HepG2 (cell line): ENCODE data around the gene RASSF4. TPM values are rescaled to one million over a fixed set of nuclear protein-coding genes. Genes with fewer than 3 reads are reported as not detected.
A peak's percentile ranks its signal among the peaks of the same experiment; 100 is the strongest.

Experiments used
- FOXP1 ChIP-seq, 2 experiments: fragments of 450-650 bp in 1 of 2; IDR thresholded peaks; 2 replicates each; pipeline ENCODE4 v1.6.1; 2017 to 2018; ENCODE audit warnings: antibody characterized with exemption in 1 of 2
- GABPB1 ChIP-seq: IDR thresholded peaks from 2 replicates; pipeline ENCODE4 v1.6.1; 2016; ENCODE audit warnings: mild to moderate bottlenecking, missing genetic modification reagents, moderate library complexity, missing compliant biosample characterization
- HNRNPUL1 ChIP-seq: fragments of 200-400 bp; formaldehyde crosslinking; IDR thresholded peaks from 2 replicates; pipeline ENCODE4 v1.6.1; 2017; ENCODE audit warnings: low read depth, mild to moderate bottlenecking, low read length, moderate library complexity
- IRF9 ChIP-seq: sonication (generic); formaldehyde crosslinking; IDR thresholded peaks from 2 replicates; pipeline ENCODE4 v1.8.0; 2022; ENCODE audit warnings: missing genetic modification reagents, mild to moderate bottlenecking, borderline replicate concordance
- RCOR2 ChIP-seq: IDR thresholded peaks from 2 replicates; pipeline ENCODE4 v1.6.1; 2016; ENCODE audit warnings: missing biosample characterization, missing genetic modification reagents
- ZBTB7B ChIP-seq: sonication (generic); formaldehyde crosslinking; IDR thresholded peaks from 2 replicates; pipeline ENCODE4 v1.4.0; 2020; ENCODE audit warnings: missing genetic modification reagents
- ZNF136 ChIP-seq: sonication (generic); formaldehyde crosslinking; IDR thresholded peaks from 2 replicates; pipeline ENCODE4 v1.8.1; 2022; ENCODE audit warnings: low read depth, mild to moderate bottlenecking, moderate library complexity, missing genetic modification reagents
- ZNF180 ChIP-seq: sonication (generic); formaldehyde crosslinking; IDR thresholded peaks from 2 replicates; pipeline ENCODE4 v1.4.0; 2020; ENCODE audit warnings: low read depth, missing genetic modification reagents, borderline replicate concordance
- ZNF282 ChIP-seq: fragments of 450-650 bp; IDR thresholded peaks from 2 replicates; pipeline ENCODE4 v1.6.1; 2018; ENCODE audit not compliant: partially characterized antibody
- ZNF670 ChIP-seq: sonication (generic); formaldehyde crosslinking; IDR thresholded peaks from 2 replicates; pipeline ENCODE4 v1.8.0; 2022; ENCODE audit warnings: mild to moderate bottlenecking, missing genetic modification reagents, borderline replicate concordance
- ZNF776 ChIP-seq: sonication (generic); formaldehyde crosslinking; IDR thresholded peaks from 2 replicates; pipeline ENCODE4 v1.4.0; 2020; ENCODE audit warnings: mild to moderate bottlenecking, missing genetic modification reagents
- polyA plus RNA-seq, 8 experiments: library from polyadenylated mRNA; depleted of rRNA in 3 of 8; stranded (reverse) in 7 of 8; unstranded in 1 of 8; fragments of >200 nt; fragmentation: Illumina TruSeq in 4 of 8; extraction: Trizol in 4 of 8; gene quantifications; 2 replicates each; pipeline versions ENCODE4 v1.2.1 to v1.2.3, GENCODE V29; 2011 to 2016; ENCODE audit warnings: low read depth in 4 of 8, missing spikeins in 1 of 8, mixed read lengths in 1 of 8; ENCODE audit not compliant: insufficient read depth in 1 of 8
- total RNA-seq, 5 experiments: library from RNA; depleted of rRNA; stranded (reverse); fragments of >200 nt; fragmentation: Illumina TruSeq; extraction: Trizol; gene quantifications; 2 replicates each; pipeline ENCODE4 v1.2.3, GENCODE V29; 2016; ENCODE audit warnings: low read depth in 1 of 5
- TF ChIP-seq, protein P1 (sequence below): sonication (generic); formaldehyde crosslinking; IDR thresholded peaks from 2 replicates; pipeline ENCODE4 v1.5.1; 2020; ENCODE audit warnings: missing genetic modification reagents, mild to moderate bottlenecking, borderline replicate concordance
- TF ChIP-seq, protein P2 (sequence below): sonication (generic); formaldehyde crosslinking; IDR thresholded peaks from 2 replicates; pipeline ENCODE4 v1.5.1; 2020; ENCODE audit warnings: mild to moderate bottlenecking, moderate library complexity, missing genetic modification reagents
- TF ChIP-seq, protein P3 (sequence below): sonication (generic); formaldehyde crosslinking; IDR thresholded peaks from 2 replicates; pipeline ENCODE4 v1.8.1; 2023; ENCODE audit warnings: mild to moderate bottlenecking, missing genetic modification reagents, borderline replicate concordance
- TF ChIP-seq, protein P4 (sequence below): sonication (generic); formaldehyde crosslinking; IDR thresholded peaks from 2 replicates; pipeline ENCODE4 v1.5.1; 2020; ENCODE audit warnings: missing genetic modification reagents, mild to moderate bottlenecking, borderline replicate concordance
- TF ChIP-seq, protein P5 (sequence below): sonication (generic); formaldehyde crosslinking; IDR thresholded peaks from 2 replicates; pipeline ENCODE4 v1.4.0; 2020; ENCODE audit warnings: mild to moderate bottlenecking, missing genetic modification reagents

RASSF4 gene
- total and polyA plus RNA-seq, 2 of the 13 experiments (the other 11 are each of a cell fraction or from before 2014, with no cell fraction given), result 34.0 to 51.7 TPM

GRCh38 chr10:44995914-44996669 is 36.5 kb downstream of the RASSF4 start (continued):
- TF ChIP-seq, protein P1, sequence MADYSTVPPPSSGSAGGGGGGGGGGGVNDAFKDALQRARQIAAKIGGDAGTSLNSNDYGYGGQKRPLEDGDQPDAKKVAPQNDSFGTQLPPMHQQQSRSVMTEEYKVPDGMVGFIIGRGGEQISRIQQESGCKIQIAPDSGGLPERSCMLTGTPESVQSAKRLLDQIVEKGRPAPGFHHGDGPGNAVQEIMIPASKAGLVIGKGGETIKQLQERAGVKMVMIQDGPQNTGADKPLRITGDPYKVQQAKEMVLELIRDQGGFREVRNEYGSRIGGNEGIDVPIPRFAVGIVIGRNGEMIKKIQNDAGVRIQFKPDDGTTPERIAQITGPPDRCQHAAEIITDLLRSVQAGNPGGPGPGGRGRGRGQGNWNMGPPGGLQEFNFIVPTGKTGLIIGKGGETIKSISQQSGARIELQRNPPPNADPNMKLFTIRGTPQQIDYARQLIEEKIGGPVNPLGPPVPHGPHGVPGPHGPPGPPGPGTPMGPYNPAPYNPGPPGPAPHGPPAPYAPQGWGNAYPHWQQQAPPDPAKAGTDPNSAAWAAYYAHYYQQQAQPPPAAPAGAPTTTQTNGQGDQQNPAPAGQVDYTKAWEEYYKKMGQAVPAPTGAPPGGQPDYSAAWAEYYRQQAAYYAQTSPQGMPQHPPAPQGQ, result no peak
- TF ChIP-seq ZNF776 (CRISPR knock-in tag) (no peak), FOXP1 (IDR thresholded peaks at IDR 0.05) (peak; percentile 87), FOXP1 (CRISPR knock-in tag; IDR thresholded peaks at IDR 0.05) (peak; percentile 98), ZNF180 (CRISPR knock-in tag) (no peak), HNRNPUL1 (no peak), GABPB1 (CRISPR knock-in tag) (peak; percentile 43; the same call in 1 of the 2 replicates), IRF9 (CRISPR knock-in tag) (no peak), ZNF136 (CRISPR knock-in tag) (no peak), ZNF282 (no peak), ZNF670 (CRISPR knock-in tag) (no peak), ZBTB7B (CRISPR knock-in tag) (no peak), RCOR2 (CRISPR knock-in tag) (peak; percentile 78)
- TF ChIP-seq, protein P2, sequence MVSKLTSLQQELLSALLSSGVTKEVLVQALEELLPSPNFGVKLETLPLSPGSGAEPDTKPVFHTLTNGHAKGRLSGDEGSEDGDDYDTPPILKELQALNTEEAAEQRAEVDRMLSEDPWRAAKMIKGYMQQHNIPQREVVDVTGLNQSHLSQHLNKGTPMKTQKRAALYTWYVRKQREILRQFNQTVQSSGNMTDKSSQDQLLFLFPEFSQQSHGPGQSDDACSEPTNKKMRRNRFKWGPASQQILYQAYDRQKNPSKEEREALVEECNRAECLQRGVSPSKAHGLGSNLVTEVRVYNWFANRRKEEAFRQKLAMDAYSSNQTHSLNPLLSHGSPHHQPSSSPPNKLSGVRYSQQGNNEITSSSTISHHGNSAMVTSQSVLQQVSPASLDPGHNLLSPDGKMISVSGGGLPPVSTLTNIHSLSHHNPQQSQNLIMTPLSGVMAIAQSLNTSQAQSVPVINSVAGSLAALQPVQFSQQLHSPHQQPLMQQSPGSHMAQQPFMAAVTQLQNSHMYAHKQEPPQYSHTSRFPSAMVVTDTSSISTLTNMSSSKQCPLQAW (CRISPR knock-in tag), result peak; percentile 78
- TF ChIP-seq, protein P3, sequence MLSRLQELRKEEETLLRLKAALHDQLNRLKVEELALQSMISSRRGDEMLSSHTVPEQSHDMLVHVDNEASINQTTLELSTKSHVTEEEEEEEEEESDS (CRISPR knock-in tag), result peak; percentile 71; the same call in 1 of the 2 replicates
- TF ChIP-seq, protein P4, sequence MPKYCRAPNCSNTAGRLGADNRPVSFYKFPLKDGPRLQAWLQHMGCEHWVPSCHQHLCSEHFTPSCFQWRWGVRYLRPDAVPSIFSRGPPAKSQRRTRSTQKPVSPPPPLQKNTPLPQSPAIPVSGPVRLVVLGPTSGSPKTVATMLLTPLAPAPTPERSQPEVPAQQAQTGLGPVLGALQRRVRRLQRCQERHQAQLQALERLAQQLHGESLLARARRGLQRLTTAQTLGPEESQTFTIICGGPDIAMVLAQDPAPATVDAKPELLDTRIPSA (CRISPR knock-in tag), result no peak
- TF ChIP-seq, protein P5, sequence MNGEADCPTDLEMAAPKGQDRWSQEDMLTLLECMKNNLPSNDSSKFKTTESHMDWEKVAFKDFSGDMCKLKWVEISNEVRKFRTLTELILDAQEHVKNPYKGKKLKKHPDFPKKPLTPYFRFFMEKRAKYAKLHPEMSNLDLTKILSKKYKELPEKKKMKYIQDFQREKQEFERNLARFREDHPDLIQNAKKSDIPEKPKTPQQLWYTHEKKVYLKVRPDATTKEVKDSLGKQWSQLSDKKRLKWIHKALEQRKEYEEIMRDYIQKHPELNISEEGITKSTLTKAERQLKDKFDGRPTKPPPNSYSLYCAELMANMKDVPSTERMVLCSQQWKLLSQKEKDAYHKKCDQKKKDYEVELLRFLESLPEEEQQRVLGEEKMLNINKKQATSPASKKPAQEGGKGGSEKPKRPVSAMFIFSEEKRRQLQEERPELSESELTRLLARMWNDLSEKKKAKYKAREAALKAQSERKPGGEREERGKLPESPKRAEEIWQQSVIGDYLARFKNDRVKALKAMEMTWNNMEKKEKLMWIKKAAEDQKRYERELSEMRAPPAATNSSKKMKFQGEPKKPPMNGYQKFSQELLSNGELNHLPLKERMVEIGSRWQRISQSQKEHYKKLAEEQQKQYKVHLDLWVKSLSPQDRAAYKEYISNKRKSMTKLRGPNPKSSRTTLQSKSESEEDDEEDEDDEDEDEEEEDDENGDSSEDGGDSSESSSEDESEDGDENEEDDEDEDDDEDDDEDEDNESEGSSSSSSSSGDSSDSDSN, result peak; percentile 62
